GM23338 (cell line): ENCODE data around the gene SASS6. TPM values are rescaled to one million over a fixed set of nuclear protein-coding genes. Genes with fewer than 3 reads are reported as not detected.

ENCODE experiments used
- CREB1 ChIP-seq: fragments of 250-450 bp; sonication (Bioruptor Pico); IDR thresholded peaks from 2 replicates; pipeline ENCODE4 v1.5.0; 2020; ENCODE audit warnings: low read depth, mild to moderate bottlenecking, moderate library complexity
- NANOG ChIP-seq: IDR thresholded peaks from 2 replicates; pipeline ENCODE4 v1.6.1; 2016; ENCODE audit warnings: antibody characterized with exemption, borderline replicate concordance
- REST ChIP-seq: IDR thresholded peaks from one replicate; pipeline ENCODE4 v1.6.1; 2018; ENCODE audit warnings: antibody characterized with exemption; ENCODE audit not compliant: unreplicated experiment
- ZNF331 ChIP-seq: fragments of 250-450 bp; sonication (Bioruptor Pico); IDR thresholded peaks from 2 replicates; pipeline ENCODE4 v1.5.0; 2020; ENCODE audit warnings: low read depth, mild to moderate bottlenecking, moderate library complexity
- ZNF462 ChIP-seq: fragments of 250-450 bp; sonication (Bioruptor Pico); IDR thresholded peaks from 2 replicates; pipeline ENCODE4 v1.5.0; 2020; ENCODE audit warnings: mild to moderate bottlenecking, moderate library complexity
- polyA plus RNA-seq: library from polyadenylated mRNA; unstranded; fragments of >200 nt; fragmentation: Nextera tagmentation; extraction: Ambion mirVana; gene quantifications from 2 replicates; pipeline ENCODE4 v1.2.1, GENCODE V29; 2016
- total RNA-seq: library from RNA; depleted of rRNA; stranded (reverse); fragments of >200 nt; shearing (Covaris generic); gene quantifications from 2 replicates; pipeline ENCODE4 v1.2.3, GENCODE V29; 2014
- TF ChIP-seq, protein P1 (sequence below): IDR thresholded peaks from 2 replicates; pipeline ENCODE4 v1.6.1; 2016; ENCODE audit warnings: antibody characterized with exemption

SASS6 gene
- total and polyA plus RNA-seq, 2 experiments from 2014 or later = 17.0 to 21.1 TPM

DNA sequence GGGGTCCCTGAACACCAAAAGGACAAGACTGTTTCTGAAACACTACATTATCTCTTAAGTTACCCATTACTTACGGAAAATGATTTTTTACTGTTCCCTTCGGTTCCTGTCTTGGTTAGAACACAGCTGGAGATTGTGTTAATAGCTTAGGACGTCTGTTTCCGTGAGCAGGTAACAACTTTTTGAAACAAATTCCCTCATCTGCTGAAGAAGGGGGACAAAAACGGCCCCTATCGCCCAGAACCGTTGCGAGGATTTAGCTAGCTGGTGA is 95.1 kb downstream of the SASS6 start (continued):
- TF ChIP-seq ZNF462 (CRISPR knock-in tag) = no peak
- TF ChIP-seq ZNF331 = no peak
- TF ChIP-seq CREB1 (CRISPR knock-in tag) = no peak
- no peak for TF ChIP-seq NANOG
- no peak for TF ChIP-seq REST
- TF ChIP-seq, protein P1, sequence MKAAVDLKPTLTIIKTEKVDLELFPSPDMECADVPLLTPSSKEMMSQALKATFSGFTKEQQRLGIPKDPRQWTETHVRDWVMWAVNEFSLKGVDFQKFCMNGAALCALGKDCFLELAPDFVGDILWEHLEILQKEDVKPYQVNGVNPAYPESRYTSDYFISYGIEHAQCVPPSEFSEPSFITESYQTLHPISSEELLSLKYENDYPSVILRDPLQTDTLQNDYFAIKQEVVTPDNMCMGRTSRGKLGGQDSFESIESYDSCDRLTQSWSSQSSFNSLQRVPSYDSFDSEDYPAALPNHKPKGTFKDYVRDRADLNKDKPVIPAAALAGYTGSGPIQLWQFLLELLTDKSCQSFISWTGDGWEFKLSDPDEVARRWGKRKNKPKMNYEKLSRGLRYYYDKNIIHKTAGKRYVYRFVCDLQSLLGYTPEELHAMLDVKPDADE = no peak
